ENCODE results near the gene NUPR2.
"Not testable (repeated sequence)": the region's sequence is repeated elsewhere in the genome, so short reads cannot be mapped to it uniquely, and the experiment has no call there.

Gene NUPR2, protein sequence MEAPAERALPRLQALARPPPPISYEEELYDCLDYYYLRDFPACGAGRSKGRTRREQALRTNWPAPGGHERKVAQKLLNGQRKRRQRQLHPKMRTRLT

DNA sequence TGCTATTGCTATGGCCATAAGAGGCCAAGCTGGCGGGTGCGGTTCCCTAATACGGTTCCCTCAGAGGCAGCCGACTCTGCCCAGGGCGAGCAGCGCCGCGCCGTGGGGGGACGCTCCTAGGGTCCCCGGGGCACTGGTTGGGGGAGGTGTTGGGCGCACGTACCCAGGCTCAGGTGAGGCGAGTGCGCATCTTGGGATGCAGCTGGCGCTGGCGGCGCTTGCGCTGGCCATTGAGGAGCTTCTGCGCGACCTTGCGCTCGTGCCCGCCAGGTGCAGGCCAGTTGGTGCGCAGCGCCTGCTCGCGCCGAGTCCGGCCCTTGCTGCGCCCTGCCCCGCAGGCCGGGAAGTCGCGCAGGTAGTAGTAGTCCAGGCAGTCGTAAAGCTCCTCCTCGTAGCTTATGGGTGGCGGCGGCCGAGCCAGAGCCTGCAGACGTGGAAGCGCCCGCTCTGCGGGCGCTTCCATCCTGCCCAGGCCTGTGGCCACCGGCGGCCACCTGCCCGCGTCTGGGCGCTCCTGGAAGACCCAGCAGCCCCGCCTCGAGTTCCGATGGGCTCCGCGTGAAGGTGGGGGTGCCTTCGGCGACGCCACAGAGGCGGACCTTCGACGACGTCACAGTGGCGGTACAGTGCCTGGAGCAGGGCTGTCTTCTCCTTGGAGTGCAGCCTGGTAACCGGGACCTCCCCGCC, at the start of gene NUPR2:
TSS of gene NUPR2 (minus strand) at position 566 of the 687 bp plus-strand sequence. CDS start at position 463, 103 bp downstream.
- DNase-seq (ENCODE audit: low spot score): no peak

DNA sequence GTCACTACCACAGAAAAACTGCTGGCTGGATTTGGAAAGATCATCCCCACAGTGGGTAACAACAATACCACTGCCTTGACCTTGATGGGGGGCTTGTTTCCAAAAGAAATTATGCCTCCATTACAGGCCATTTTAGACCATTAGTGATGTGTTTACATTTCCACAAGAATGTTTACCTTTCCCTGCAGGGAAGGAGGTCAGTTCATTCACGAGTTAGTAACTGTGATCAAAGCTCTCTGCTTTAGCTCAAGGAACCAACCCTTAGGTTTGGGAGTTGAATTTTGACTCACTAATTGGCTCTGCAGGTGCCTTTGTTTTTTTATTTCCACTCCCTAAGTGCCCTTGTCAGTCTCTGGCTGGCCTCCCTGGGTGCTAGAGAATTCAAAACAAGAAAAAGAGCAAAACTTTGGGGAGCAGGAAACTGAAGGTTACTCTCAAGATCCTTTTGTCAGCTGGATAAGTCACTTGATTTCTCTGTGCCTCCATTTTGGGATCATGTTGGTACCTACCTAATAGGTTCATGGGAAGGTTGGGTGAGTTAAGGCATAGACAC, 41.1 kb upstream of the NUPR2 start:
- DNase-seq (ENCODE audit: low spot score): no peak

DNA sequence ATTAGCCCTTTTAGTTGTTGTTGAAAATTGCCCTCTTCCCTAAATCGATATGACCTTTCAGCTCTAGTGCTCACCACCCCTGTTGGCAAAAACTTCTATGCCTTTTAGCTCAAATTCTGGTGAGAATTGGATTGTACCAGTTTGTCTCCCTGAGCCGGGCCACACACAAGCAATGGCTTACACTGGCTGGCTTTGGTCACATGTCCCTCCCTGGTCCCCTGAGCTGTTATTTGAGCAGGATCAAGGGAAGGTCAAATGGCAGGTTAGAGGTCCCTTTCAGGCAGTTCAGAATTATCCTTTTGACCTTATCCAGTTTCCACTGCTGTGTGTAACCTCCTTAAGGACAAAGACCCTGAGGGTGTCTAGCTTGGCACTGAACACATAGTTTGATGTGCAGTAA, 14.8 kb upstream of the NUPR2 start:
- DNase-seq (ENCODE audit: low spot score): not testable (repeated sequence)

DNA sequence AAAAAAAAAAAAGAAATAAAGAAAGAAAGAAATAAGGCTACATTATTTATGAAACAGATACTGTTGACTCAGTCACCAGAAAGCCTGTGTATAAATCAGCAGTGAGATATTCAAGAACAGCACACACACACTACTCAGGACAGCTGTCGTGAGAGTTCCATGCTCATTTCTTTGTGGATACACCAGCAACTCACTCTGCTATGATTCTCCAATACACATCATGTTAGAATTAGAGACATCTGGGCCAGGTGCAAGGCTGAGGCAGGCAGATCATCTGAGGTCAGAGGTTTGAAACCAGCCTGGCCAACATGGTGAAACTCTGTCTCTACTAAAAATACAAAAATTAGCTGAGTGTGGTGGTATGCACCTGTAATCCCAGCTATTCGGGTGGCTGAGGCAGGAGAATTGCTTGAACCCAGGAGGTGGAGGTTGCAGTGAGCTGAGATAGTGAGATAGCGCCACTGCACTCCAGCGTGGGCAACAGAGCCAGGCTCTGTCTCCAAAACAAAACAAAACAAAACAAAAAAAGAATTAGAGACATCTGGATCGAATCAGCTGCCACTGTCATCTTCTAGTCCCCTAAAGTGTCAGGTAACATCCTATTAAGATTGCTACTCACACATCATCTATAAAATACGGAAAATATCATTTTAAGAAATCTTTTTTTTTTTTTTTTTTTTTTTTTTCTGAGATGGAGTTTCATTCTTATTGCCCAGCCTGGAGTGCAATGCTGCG, 11.2 kb upstream of the NUPR2 start:
- DNase-seq (ENCODE audit: low spot score): no peak

DNA sequence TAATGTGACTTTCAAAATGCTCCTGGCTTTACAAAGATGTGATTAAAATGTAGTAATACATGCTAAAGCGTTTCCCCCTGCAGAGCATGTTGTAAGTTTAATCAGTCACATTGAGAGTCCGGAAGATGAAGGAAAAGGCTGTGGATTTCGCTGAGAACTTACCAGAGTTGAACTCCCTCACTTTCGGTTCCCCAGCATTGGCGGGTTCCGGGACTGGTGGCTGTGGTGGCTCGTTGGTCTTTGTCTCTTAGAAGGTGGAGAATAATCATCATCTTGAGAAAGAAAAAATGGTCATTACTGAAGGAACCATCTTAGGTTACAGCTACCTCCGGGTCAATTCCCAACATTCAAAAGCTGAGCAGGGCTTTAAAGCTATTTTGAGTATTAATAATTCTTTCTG, 9.6 kb upstream of the NUPR2 start:
- DNase-seq (ENCODE audit: low spot score): no peak

DNA sequence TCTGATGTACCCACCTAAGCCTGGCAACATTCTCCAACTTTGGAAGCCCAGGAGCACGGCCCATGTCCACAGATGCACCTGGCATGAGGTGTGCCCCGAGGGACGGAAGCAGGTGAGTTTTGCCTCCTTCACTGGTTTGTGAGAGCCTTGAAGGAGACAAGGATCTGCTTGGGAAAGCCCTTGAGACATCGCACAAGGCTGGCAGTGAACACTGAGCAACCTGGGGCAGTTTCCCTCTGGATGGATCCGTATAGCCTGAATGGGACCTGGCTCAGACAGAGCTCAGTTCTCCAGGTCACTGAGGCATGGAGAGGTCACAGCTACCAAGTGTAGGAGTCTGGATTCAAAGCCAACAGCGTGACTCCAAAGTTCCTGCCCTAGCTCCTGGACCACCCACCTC, 8.8 kb upstream of the NUPR2 start:
- DNase-seq (ENCODE audit: low spot score): no peak

DNA sequence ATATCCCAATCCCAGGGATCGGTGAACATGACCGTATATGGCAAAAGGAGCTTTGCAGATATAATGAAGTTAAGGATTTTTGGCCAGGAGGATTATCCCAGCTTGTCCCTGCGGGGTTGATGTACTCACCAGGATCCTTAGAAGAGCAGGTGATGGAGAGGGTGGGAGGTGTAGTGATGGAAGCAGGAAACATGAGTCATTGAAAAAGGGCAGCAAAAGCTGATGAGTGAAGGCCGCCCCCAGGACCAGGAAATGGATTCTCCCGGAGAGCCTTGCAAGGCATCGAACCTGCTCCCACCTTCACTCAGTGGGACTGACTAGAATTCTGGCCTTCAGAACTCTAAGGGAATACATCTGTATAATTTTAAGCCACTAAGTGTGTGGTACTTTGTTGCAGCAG, 5.2 kb upstream of the NUPR2 start:
- no peak for DNase-seq (ENCODE audit: low spot score)

DNA sequence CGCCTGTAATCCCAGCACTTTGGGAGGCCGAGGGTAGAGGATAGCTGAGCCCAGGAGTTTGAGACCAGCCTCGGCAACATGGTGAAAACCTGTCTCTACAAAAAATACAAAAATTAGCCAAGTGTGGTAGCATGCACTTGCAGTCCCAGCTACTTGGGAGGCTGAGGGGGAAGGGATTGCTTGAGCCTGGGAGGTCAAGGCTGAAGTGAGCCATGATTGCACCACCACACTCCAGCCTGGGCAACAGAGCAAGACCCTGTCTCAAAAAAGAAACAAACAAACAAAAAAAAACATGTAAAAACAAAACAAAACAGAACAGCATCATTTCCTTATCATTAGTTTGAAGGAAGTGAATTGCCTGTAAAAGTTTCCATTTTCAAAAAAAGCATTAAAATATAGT, 4.0 kb downstream of the NUPR2 start:
- not testable (repeated sequence) for DNase-seq (ENCODE audit: low spot score)

DNA sequence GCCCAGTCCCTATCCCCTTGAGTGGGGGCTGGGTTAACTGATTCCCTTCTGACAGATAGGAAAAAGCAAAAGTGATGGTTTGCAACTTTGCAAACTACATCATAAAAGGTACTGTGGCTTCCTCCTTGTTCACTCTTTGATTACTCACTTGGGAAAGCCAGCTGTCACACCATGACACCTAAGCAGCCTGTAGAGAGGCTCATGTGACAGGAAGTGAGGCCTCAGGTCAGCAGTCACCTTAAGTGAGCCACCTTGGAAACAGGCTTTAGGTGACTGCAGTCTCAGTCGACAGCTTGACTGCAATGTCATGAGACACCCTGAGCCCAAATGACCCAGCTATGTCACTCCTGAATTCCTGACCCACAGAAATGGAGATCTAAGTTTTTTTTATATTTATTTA, 5.6 kb downstream of the NUPR2 start:
- DNase-seq (ENCODE audit: low spot score): no peak

DNA sequence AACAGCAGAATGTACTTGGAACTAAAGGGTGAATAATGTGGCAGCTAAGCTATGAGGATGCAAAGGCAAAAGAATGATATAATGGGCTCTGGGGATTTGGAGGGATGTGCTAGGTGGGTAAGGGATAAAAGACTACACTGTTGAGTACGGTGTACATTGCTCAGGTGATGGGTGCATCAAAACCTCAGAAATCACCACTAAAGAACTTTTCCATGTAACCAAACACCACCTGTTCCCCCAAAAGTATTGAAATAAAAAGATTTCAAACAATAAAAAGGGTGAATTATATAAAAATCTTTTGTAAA, 8.3 kb downstream of the NUPR2 start:
- no peak for DNase-seq (ENCODE audit: low spot score)

DNA sequence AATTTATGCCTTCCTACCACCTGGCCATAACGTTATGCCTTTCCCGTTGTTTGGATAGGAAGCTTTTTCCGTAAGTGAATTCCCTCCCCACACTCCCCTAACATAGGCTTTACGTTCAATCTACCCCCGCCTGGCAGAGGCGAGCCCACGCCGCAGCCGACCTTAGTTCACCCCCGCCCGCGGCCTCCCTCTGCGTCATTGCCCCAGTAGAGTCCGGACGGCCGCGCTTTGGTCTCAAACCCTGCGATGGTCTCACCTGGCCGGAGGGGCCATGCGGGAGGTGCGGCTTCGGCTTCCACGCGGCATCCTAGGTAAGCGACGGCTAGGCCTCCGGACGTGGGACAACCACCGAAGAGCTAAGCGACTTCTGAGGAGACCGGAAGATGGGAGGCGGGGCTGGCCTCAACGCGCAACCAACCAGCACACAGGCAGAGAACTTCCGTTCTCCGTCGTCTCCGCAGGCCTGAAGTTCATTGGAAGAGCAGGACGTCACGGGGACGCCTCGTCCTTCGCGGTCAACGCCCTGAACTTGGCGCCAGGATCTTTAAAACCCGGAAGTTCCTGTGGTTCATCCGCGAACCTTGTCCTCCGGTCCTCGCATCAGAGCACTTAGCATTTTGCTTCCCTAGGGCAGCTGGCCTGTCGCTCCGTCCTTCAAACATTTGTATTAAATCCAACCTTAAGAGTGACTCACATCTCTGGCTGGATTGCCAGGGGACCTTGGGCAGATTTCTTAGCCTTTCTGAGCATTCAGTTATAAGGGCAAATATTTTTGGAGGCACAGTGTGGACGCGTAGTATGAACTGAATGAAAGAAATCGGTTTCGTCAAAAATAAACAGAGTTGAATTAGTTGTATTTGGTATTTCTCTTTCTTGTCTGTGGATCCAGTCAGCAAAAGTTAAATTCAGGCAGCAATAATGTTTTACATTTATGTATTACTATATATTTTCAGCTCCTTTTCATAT, 9.8 kb downstream of the NUPR2 start, which contains the start of gene CHCHD2:
TSS of gene CHCHD2 (minus strand) at position 369 of the 966 bp plus-strand sequence. CDS start at position 306, 63 bp downstream.
- peak; percentile 94 for DNase-seq (ENCODE audit: low spot score)

DNA sequence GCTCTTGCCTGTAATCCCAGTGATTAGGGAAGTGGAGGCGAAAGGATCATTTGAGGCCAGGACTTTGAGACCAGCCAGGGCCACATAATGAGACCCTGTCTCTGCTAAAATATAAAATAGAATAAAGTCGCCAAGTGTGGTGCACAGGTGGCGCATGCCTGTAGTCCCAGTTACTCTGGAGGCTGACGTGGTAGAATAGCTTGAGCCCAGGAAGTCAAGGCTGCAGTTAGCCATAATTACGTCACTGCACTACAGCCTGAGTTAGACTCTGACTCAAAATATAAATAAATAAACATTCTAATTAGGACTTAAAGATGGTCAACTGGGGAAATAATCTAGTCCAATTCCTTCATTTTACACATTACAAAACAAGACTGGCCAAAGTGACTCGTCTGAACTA, 10.7 kb downstream of the NUPR2 start:
- DNase-seq (ENCODE audit: low spot score): no peak

DNA sequence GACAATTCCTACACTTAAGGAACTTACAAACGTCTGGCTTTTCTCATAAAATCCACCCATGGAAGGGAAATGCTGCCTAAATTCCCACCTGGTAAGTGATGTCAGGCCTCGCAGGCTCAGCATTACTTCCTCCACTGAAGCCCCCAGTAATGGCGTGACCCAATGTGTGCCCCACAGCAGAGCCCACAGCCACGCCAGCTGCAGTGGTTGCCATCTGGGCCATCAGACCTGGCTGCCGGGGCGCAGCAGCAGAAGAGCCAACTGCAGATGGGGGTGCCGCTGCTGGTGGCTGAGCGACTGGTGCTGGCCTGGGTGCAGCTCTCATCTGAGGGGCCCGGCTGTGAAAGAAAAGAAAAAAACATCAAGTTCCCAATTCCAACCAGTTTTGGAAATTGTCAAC, 12.1 kb downstream of the NUPR2 start:
- not testable (repeated sequence) for DNase-seq (ENCODE audit: low spot score)

DNA sequence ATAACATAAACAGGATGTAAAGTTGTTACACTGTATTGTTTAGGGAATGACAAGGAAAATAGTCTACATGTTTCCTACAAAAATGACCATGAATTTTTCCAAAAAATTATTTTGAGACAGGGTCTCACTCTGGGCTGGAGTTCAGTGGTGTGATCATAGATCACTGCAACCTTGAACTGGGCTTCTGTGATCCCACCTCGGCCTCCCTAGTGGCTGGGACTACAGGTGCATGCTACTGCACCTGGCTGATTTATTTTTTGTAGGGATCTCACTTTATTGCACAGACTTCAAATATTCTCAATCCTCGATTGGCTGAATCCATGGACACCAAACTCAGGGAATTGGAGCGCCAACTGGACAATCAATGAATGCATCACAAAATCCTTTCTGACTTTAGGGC, 16.6 kb downstream of the NUPR2 start:
- DNase-seq (ENCODE audit: low spot score): no peak

DNA sequence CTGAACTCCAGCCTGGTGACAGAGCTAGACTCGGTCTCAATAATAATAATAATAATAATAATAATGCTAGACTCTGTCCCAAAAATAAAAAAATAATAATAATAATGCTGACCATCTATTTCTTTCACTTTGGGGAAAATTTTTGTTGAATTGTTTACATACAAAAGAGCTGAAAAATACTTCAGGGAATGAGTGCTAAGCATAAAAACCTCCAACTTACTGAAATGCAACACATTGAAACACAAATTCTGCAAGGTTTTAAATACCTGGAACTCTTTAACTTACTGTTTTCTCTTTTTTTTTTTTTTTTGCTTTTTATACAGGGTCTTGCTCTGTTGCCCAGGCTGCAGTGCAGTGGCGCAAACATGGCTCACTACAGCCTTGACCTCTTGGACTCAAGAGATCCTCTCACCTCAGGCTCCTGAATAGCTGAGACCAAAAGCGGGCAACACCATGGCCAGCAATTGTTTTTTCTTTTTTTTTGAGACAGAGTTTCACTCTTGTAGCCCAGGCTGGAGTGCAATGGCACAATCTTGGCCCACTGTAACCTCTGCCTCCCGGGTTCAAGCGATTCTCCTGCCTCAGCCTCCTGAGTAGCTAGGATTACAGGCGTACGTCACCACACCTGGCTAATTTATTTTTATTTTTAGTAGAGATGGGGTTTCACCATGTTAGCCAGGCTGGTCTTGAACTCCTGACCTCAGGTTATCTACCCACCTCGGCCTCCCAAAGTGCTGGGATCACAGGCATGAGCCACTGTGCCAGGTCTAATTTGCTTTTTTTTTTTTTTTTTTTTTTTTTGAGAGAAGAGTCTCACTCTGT, 17.8 kb downstream of the NUPR2 start:
- DNase-seq (ENCODE audit: low spot score): not testable (repeated sequence)

DNA sequence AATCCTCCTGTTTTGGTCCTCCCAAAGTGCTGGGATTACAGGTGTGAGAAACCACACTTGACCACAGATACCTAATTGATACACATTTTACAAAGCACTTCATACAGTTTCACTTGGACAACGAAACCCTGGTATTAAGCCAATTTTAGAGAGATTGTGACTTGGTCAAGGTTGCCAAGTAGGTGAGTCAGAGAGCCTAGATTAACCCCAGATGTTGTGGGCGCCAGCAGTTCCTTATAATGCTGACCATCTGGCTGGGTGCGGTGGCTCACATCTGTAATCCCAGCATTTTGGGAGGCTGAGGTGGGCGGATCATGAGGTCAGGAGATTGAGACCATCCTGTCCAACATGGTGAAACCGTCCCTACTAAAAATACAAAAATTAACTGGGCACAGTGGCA, 18.5 kb downstream of the NUPR2 start:
- no peak for DNase-seq (ENCODE audit: low spot score)

DNA sequence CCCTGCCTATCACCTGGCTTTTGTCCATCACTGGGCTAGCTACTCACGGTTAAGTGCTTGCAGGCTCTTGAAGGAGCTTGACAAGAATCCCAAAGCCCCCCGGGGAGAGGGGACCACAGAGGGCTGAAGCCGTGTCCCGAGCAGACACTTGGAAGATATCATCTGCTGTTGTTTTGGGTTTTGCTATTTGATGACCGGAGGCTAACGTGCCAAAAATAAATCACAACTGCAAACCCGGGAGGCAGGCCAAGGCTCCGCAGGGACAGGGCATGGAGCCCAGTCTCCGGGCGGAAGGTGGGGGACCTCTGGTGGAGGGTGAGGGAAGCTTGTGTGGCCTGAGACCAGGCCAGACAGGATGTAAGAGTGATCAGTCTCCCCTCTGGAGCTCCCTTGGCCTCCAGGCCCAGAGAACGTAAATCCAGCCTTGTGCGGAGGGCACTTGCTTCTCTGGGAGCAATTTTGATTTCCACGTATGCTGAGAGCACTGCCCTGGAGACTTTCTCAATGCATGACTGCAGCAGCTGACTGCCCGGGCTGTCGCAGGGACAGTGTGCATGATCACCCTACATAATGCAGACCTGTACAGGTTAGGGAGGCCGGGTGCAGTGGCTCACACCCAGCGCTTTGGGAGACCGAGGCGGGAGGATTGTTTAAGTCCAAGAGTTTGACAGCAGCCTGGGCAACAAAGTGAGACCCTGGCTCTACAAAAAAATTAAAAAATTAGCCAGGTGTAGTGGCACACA, 23.3 kb downstream of the NUPR2 start, which contains the start of gene PHKG1:
TSS of gene PHKG1 (minus strand) at position 164 of the 743 bp plus-strand sequence. CDS start 4,011 bp downstream, outside the sequence.
- DNase-seq (ENCODE audit: low spot score): peak; percentile 87

DNA sequence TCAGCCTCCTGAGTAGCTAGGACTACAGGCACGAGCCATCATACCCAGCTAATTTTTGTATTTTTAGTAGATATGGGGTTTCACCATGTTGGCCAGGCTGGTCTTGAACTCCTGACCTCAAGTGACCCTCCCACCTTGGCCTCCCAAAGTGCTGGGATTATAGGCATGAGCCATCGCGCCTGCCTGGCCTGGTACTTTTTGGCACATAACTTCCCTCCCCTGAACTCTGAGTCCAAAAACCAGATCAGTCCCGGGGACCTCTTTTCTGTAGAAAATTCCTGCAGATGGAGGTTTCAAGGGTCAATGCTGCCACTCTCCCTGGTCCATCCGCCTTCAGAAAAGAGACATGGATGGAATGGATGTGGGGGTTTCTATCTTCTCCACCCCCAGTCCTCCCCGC, 23.8 kb downstream of the NUPR2 start:
- not testable (repeated sequence) for DNase-seq (ENCODE audit: low spot score)

DNA sequence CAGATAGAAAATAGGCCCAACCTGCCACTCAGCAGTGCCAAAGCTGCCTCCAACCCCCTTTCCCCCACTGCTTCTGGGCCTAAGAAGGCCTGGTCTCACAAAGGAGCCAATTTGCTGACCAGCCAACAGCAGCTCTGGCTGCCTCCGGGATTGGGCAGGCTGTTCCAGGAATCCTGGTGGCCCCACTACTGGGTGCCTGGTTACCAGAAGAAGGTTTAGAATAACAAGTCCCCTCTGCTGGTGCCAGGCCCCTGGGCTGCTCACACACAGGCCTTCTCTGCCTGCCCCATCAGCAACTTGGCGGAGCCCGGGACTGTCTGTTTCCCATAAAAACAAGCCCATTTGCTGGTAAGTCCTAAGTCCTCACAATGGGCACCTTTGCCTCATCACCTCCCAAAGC, 24.6 kb downstream of the NUPR2 start:
- DNase-seq (ENCODE audit: low spot score): no peak

DNA sequence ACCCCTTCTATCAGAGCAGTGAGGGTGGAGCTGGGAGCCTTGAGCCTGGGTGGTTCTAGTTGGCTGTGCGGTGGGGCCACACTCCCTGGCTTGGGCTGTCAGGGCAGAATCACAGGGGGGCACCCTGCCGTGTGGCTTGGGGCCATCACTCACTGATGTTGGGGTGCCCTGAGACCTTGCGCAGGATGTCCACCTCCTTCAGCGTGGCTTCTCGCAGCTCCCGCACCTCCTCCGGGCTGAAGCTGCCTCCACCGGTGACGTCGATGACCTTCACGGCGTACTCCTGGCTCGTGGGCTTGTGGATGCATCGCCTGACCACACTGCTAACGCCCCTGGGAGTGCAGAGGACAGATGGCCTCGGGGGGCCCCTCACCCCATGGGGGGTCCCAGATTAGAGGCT, 28.8 kb downstream of the NUPR2 start:
- DNase-seq (ENCODE audit: low spot score): no peak
